Epidermal melanocyte (primary cell): ENCODE results near the gene PWWP2A.
"Not testable (repeated sequence)": the region's sequence is repeated elsewhere in the genome, so short reads cannot be mapped to it uniquely, and the experiment has no call there.

ENCODE experiments used
- DNase-seq: peaks from one replicate; pipeline ENCODE4 v3.0.0; 2011; ENCODE audit warnings: low spot score; ENCODE audit not compliant: insufficient read length

The PWWP2A gene

GRCh38 chr5:160119142-160119904 is at the start of gene PWWP2A:
TSS of gene PWWP2A (minus strand) at chr5:160119450. CDS start at chr5:160119388, 62 bp downstream.
- DNase-seq: peak; percentile 98

GRCh38 chr5:160167624-160168165 is 48.4 kb upstream of the PWWP2A start:
- no peak for DNase-seq

GRCh38 chr5:160166973-160167623 is 47.8 kb upstream of the PWWP2A start:
- DNase-seq: no peak

- DNase-seq: no peak
Observed at GRCh38 chr5:160166069-160166972, 47.1 kb upstream of the PWWP2A start.

GRCh38 chr5:160165137-160166068 is 46.2 kb upstream of the PWWP2A start:
- peak; percentile 95 for DNase-seq

- no peak for DNase-seq
Observed at GRCh38 chr5:160162910-160163309, 43.7 kb upstream of the PWWP2A start.

GRCh38 chr5:160161626-160162025 is 42.4 kb upstream of the PWWP2A start:
- no peak for DNase-seq

GRCh38 chr5:160160875-160161274 is 41.6 kb upstream of the PWWP2A start:
- DNase-seq: not testable (repeated sequence)

- no peak for DNase-seq
Observed at GRCh38 chr5:160159991-160160792, 40.9 kb upstream of the PWWP2A start.

GRCh38 chr5:160158087-160158486 is 38.8 kb upstream of the PWWP2A start:
- DNase-seq: no peak

GRCh38 chr5:160155017-160155750 is 35.9 kb upstream of the PWWP2A start:
- no peak for DNase-seq

- DNase-seq: no peak
Observed at GRCh38 chr5:160152901-160153300, 33.7 kb upstream of the PWWP2A start.

GRCh38 chr5:160152287-160152686 is 33.0 kb upstream of the PWWP2A start:
- no peak for DNase-seq

GRCh38 chr5:160151017-160151416 is 31.8 kb upstream of the PWWP2A start:
- no peak for DNase-seq

- DNase-seq: no peak
Observed at GRCh38 chr5:160150381-160150780, 31.1 kb upstream of the PWWP2A start.

- not testable (repeated sequence) for DNase-seq
Observed at GRCh38 chr5:160144436-160144835, 25.2 kb upstream of the PWWP2A start.

GRCh38 chr5:160134332-160134731 is 15.1 kb upstream of the PWWP2A start:
- DNase-seq: no peak

- DNase-seq: no peak
Observed at GRCh38 chr5:160133918-160134304, 14.7 kb upstream of the PWWP2A start.
